ENCODE measurements around the gene ITLN1. TPM values are rescaled to one million over a fixed set of nuclear protein-coding genes. Genes with fewer than 3 reads are reported as not detected.

The ITLN1 gene
- total RNA-seq, 1 donor from 2014 or later = 16.8 TPM

DNA sequence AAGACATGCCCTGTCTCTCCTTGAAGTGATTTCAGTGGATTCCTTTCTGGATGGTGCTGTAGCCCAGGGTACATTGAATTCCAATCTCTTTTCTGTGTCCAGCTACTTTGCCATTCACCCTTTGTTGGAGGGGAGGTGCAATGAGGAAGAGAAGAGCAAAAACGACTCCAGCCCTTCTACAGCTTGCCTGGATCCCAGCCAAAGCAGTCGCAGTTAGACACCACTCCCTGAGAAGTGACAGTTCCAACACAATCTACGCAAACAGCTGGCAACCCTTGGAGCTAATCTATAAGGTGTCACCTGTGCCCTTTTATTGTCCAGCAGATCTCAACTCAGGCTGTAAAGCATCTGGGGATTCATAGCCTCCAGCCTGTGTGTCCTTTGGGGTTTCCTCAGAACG, 26.9 kb downstream of the ITLN1 start:
- no peak for DNase-seq (ENCODE audit: low spot score)

DNA sequence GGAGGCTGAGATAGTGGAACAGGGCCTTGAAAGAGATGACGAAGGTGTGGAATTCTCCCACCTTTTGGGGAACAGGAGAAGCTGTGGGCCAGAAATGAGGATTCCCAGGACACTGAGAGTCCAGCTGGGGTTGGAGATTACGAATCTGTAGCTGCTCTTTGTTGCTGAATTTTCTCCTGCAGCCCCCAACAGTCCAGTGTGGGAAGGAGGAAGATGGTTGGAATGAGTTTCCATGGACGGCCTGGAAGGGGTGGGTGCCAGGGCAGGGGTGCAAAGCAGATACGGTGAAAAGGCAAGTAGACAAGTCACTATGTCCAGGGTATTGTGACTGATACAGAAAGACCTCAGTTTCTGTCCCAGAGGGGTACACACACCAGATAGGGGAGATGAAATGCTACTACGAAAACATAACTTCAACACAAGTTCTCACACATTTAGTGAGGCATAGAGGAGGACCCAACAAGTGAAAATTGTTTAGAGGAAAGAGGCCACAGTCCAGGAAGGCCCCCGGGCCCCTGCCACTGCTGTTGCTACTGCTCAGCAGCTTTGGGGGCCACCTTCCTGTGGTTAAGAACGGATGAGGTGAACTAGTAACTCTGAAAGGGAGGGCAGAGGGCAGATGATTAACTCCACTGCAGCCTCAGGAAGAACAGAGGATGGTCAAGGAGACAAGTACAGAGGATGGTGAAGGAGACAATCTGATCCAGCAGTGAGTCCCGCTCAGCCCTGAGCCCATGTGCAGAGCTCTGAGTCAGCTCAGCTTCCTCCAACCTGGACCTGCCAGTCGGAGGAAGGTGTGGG, 29.6 kb downstream of the ITLN1 start:
- DNase-seq (ENCODE audit: low spot score) = no peak

DNA sequence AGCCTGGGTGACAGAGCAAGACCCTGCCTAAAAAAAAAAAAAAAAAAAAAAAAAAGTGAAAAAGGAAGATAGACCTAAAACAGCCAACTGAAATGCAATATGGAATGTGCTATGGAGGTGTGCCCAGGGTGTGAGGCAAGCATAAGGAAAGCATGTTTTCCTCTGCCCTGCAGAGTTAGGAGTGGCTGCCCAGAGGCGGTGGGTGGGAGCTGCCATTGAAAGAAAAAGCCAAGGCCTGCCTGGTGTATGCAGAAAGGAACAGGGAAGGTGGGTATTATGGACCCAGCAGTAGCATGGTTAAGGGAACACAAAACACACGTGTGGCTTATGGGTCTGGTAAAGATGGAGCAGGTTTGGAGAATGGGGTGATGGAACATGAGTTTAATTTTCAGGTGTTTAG, 31.2 kb downstream of the ITLN1 start:
- no peak for DNase-seq (ENCODE audit: low spot score)

DNA sequence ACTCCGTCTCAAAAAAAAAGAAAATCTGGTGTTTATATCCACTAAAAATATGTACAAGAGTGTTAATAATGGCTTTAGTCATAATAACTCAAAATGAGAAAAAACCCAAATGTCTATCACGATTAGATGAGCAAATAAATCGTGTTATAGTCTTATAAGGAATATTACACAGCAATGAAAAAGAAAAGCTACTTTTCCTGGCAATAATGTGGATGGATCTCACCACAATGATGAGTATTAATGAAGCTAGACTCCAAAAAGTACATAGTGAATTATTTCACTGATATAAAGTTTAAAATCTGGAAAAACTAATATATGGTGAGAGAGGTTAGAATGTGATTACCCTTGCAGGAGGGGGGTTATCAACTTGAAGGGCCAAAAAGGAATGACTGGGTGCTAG, 32.0 kb downstream of the ITLN1 start:
- DNase-seq (ENCODE audit: low spot score) = no peak

DNA sequence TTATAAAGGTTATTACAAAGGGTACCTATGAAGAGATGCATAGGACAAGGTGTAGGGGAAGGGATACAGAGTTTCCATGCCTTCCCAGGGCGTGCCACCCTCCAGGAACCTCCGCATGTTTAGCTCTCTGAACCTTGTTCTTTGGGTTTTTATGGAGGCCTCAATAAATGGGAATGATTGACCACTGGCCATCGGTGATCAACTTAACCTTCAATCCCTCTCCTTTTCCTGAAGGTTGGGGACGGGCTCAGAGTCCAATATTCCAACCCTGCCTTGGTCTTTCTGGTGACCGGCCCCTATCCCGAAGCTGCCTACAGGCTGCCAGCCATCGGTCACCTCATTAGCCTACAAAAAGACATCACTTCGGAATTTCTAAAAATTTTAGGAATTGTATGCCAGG, 34.0 kb downstream of the ITLN1 start:
- no peak for DNase-seq (ENCODE audit: low spot score)

DNA sequence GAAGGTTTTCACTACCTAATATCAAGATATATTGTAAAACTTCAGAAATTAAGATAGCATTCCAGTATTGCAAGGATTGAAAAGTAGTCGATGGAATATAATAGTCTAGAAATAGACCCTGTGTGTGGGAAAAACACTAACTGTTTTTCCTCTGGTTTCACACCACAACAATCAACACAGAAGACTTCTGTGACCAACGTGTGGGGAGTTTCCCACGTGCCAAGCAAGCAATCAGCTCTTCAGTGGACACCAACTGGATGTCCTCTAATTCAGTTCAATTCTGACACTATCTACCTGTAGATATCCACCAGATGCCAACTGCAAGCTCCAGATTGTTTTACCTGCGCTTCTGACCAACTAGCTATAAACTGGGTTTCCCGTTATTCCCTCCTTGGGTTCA, 34.4 kb downstream of the ITLN1 start:
- no peak for DNase-seq (ENCODE audit: low spot score)

DNA sequence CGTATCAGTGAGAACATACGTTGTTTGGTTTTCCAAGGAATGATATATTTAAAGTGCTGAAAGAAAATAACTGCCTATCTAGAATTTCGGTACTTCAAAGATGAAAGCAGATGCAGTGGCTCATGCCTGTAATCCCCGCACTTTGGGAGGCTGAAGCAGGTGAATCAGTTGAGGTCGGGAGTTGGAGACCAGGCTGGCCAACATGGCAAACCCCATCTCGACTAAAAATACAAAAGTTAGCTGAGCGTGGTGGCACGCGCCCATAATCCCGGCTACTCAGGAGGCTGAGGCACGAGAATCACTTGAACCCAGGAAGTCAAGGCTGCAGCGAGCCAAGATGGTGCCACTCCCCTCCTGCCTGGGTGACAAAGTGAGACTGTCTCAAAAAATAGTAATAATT, 38.7 kb downstream of the ITLN1 start:
- no peak for DNase-seq (ENCODE audit: low spot score)

DNA sequence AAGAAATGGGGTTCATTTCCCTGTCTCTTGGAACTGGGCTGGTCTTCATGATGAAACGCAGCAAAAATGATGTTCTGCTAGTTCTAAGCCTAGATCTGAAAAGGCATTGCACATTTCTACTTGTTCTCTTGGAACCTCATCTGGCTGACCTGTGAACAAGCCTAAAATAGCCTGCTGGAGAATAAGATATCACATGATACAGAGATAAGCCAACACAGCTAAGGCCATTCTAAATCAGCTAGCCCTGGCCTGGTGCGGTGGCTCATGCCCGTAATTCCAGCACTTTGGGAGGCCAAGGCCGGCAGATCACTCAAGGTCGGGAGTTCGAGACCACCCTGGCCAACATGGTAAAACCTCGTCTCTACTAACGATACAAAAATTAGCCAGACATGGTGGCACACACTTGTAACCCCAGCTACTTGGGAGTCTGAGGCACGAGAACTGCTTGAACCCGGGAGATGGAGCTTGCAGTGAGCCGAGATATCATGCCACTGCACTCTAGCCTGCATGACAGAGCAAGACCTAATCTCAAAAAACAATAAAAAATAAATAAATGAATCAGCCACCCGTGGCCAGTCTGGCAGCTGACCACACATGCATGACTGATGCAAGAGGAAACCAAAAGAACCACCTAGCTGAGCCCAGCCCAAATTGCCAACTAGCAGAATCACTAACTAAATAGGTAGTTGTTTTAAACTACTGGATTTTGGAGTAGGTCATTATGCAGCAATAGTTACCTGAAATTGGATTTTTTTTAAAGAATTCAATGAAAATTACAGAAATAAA, 40.3 kb downstream of the ITLN1 start:
- DNase-seq (ENCODE audit: low spot score) = no peak

DNA sequence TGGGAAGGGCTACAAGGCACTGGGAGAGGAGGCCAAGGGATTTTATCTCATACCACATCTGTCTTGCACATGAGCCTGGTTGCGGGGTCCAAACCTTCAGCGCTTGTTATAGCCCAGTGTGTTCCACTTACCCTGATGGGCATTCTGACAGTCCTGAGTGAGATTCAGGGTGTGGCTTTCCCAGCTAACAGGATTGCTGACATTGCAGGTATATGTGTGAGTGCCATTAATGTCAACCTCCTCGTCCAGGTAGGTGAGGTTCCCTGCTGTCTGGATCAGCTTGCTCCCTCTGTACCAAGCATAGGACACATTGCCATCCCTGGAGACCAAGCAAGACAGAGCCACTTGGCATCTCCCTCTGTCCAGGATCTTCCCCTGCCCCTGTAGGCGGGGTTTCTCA, 43.9 kb downstream of the ITLN1 start:
- no peak for DNase-seq (ENCODE audit: low spot score)

DNA sequence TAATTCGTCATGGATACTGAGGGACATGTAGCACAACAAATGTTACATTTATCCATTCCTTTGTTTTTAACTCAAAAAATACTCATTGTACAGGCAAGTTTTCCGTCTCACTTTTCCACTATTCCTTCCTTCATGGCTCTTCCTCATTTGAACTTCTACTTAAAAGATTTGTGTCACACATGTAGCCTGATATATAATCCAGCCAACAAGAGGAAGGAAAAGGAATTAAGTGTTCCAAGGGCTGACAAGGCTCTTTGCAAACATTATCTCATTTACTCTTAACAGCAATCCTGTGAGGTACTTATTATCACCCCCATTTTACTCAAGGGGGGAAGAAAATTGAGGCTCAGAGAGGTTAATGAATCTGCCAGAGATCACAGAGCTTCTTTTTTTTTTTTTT, 45.2 kb downstream of the ITLN1 start:
- no peak for DNase-seq (ENCODE audit: low spot score)

DNA sequence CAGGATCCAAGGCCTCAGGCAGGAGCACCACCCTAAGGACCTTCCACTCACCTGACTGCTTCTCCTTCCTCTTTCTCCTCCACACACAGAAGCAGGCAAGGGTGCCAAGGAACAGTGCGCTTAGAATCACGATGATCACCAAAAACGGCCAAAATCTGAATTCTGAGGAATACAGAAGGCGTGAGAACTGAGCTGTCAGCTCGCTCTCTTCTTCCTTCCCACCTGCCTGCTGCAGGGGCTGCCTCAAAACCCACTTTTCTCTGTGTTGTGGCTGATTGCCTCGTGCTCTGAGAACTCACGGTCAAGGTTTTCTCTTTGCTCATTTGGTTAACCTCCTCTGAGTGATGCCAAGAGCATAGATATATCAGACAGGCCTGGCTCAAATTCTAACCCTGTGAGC, 46.1 kb downstream of the ITLN1 start:
- DNase-seq (ENCODE audit: low spot score) = no peak

DNA sequence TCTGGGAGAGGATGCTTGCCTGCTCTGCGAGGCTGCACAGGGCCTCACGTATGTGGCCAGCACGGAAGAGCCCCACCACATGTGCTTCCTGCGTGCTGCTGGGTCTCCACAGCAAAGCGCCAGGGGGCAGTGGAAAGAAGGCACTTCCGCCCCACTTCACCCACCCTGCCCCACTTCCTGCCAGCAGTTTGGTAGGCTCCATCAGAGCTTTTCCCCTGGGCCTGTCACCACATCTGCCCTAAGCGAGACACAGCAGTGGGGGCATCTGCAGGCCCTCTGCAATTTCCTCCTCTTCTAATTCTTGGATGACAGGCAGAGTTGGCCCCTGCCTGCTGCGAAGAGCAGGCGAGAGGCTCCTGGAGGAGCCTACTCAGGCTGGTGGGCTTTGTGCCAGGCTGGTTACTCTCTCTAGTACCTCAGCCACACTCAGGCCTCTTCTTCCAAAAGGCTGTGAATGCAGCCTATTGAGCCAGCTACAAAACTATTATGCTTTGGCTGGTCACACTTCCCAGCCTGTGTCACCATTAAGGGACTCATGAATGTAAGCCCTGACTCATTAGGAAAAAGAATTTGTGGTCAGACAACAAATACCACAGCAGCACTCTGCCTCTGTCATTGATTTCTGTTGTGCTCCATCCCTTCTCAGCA, 47.3 kb downstream of the ITLN1 start:
- DNase-seq (ENCODE audit: low spot score) = no peak

DNA sequence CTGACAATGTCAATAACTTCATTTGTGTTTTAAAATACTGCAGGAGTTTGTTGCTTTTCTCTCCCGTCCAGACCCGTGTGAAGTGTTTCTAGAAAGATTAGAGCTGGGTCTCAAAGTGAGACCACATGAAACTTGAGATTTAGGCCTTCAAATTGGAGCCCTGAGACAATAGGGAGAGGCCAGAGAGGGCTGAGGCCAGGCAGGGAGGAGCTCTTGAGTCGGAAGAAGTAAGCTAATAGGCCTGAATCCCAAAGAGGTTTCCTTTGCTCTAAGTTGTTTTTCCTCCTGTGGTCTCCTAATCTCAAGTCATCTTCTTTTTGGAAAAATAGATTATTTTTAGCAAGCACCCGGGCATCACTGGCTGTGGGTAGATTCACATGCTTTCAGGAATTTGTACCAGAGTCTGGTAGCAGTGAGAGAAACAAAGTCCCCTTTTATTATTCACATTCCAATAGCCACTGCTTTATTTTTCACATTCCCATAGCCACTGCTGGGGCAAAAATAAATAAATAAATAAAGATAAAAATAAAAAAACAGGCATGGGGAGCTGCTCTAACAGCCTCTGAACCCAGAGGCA, 47.9 kb downstream of the ITLN1 start:
- DNase-seq (ENCODE audit: low spot score) = no peak

DNA sequence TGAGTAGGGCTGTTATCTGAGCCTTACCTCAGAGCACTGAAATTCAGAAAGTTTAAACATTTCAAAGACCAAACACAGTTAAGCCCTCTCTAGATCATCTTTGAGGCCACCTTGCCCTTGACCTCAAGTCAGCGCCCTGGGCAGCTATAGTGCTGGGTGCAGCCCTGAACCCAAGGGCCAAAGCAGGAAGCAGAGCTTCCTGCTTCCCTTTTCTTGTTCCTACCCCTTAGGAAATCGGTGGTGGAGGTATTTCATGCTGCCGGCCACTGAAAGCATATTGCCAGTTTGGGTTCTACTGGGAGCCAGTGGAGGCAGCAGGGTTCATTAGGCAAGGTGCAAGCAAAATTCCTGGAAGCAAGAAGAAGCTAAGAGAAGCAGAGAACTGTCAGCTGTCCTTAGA, 48.4 kb downstream of the ITLN1 start:
- DNase-seq (ENCODE audit: low spot score) = no peak

DNA sequence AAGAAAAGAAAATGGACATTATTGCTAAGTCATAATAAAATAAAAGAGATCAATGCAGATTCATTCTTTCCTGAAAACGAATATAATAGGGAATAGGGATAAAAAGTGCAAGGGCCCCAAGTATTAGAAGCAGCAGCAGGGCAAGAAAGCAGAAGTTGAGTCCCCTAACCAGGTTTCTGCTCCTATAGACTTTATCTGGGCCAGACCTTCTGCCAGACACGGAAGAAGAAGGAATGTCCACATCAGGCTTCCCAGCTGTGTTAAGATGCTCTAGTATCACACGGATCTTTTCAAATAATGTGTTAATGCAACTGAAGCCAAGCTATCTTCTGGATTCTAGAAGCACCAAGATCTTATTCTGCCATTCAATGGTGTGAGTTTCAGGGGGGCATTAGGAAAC, 49.2 kb downstream of the ITLN1 start:
- no peak for DNase-seq (ENCODE audit: low spot score)

DNA sequence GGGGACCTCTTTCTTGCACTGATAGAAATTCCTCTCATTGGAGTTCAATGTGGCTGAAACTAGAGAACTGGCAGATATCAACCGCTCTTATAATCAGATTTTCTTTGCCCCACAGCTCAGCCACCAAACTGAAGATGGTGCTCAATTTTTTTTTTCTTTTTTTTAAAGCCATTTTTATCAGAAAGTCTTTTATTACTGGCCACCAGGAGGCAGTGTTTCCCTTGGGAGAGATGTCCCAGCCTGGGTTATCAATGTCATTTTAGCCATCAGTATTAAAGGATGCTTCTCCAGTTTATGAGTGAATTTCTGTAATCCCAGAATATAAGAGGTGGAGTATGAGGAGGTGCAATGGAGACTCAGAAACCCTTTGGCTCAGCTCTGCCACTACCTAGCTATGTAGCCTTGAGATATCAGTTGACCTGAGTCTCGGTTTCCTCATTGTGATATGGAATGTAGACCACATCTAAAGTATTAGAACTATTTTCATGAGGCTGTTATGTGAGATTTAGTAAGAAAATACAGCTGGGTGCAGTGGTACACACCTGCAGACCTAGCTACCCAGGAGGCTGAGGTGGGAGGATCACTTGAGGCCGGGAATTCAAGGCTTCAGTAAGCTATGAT, 49.9 kb downstream of the ITLN1 start:
- no peak for DNase-seq (ENCODE audit: low spot score)

DNA sequence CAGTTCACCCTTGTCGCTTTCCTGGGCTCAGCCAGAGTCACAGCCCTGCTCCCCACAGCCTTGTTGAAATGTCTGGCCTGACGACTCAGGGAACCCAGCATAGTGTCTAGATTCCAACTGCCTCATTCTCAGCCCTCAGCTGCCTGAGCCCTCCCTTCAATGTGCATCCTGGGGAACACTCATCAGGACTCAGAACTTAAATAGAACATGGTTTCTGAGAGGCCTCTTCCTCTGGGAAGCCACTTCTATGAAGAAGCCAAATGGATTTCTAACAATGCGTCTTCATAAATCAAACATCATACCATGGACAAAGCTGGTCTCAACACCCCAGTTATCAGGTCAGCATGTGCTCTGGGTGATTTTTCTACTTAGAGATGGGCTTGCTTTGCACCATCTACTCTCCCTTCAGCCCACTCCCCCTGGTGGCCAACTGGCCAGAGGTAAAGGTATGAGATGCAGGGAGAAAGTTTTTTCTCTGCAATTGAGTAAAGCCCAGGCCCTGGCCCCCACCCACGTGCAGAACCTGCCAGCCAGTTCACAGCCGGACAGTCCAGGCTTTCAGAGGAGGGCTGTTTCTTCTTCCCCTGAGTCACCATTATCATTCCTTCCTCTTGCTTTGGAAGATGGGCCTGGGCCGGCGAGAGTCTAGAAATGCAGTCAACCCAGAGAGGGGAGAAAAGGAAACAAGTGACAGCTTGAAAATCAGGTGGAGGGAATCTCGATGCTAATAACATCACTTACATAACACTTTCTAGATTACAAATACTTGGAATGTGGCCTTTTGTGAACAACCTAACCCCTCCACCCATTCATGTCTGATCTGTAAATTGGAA, 54.4 kb downstream of the ITLN1 start:
- peak; percentile 65 for DNase-seq (ENCODE audit: low spot score)

DNA sequence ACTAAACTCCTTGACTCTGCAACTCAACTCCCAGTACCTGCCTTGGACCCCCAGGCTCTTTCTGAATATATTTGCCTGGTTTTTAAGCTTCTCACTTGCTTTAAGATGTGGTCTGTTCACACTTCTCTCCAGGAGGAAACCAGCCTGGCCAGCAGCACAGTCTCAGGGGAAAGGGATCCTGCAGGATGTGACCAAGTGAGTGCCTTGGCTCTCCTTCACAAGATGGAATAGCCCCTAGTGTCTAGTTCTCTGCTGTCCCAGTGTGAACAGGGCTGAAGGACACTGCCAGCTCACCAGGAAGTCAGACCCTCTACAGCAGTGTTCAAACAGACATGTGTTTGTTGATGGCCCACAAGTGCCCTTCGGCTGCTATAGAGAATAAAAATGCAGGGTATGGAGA, 55.2 kb downstream of the ITLN1 start:
- no peak for DNase-seq (ENCODE audit: low spot score)

DNA sequence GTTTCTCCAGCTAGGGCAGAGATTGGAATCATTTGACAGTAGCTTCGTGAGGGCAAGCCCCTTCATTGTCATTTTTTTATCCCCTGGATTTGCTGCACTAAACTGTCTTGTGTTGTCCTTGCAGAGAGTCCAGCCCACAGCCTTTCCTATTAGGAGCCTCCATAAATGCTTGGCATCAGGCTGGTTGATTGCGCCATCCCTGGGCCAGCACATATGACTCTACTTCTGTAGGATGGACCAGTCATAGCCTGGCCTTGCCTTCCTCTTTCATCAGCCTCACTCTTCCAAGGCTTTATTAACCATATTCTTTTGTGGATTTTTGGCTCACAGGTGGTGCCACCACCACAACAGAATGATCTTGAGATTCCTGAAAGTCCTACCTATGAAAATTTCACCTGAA, 57.6 kb downstream of the ITLN1 start:
- DNase-seq (ENCODE audit: low spot score) = no peak

DNA sequence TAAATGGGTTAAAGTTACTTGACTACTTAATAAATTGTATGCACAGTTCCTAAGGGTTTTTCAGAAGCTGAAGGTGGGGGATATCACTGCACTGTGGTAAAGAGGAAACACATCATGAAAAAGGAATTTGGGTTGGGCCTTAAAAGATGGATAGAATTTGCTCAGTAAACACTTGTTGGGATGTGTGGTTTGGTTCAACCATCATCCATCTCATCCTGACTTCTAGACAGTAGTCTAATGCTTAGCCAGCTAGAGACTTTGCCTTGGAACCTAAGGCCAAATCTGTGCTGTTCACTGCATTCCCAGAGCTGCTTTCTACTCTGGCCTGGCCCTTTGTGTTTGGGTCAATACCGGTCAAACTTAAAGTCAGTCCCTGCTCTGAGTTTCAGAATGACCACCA, 58.4 kb downstream of the ITLN1 start:
- no peak for DNase-seq (ENCODE audit: low spot score)

Measured in ureter (tissue), 1 donor.